GM18498 (cell line): ENCODE data around the gene RNF214.
"Not testable (repeated sequence)": the region's sequence is repeated elsewhere in the genome, so short reads cannot be mapped to it uniquely, and the experiment has no call there.

Experiments used
- ATAC-seq: cut with Tn5 transposase; IDR thresholded peaks from one replicate; pipeline ENCODE4 v1.9.1; 2021; ENCODE audit warnings: mild to moderate bottlenecking, moderate library complexity; ENCODE audit not compliant: unreplicated experiment

RNF214 gene

DNA sequence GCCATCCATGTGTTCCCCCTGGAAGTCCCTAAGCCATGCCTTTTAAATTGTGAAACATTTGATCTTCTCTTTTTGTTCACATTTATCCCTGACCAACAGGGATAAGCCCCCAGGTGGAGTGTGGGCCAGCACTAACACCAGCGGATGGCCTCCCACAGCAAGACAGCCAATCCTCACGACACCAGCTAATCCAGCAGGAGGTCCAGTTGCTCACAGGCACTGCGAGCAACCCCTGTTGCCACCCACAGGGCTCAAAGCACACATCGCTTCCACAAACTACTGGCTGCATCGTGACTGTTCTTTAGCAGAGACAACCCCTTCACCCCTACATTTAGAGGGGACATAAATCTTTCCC lies 2.6 kb upstream of the RNF214 start:
- no peak for ATAC-seq

DNA sequence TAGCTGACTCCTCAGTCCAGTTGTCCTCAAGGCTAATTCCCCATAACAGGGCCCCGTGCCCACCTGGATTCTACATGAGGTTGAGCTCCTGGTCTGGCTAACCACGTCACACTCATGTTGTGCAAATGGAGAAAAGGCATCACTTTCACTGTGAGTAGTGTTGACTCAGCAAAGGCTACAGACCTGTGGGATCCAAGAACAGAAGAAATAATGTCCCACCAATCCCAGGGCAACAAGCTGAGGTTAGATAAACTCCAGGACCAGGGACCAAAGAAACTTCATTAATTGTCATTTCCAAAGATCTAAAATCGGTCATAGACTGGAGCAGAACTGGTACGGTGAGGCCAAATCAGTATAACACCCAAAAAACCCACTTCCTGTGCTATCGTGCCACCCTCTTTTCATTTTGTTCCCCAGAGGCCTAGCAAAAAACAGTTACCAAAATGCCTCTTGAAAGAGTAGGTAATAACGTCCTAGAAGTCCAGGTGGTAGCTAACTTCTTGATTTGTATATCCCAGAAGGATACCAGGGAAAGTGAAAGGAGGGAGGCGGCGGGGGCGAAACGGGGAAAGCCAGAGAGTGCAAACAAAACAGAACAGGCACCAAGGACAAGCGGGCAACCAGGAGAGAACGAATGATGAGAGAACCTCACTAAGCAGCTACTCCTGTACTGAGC lies 2.0 kb upstream of the RNF214 start:
- ATAC-seq = peak; percentile 29

DNA sequence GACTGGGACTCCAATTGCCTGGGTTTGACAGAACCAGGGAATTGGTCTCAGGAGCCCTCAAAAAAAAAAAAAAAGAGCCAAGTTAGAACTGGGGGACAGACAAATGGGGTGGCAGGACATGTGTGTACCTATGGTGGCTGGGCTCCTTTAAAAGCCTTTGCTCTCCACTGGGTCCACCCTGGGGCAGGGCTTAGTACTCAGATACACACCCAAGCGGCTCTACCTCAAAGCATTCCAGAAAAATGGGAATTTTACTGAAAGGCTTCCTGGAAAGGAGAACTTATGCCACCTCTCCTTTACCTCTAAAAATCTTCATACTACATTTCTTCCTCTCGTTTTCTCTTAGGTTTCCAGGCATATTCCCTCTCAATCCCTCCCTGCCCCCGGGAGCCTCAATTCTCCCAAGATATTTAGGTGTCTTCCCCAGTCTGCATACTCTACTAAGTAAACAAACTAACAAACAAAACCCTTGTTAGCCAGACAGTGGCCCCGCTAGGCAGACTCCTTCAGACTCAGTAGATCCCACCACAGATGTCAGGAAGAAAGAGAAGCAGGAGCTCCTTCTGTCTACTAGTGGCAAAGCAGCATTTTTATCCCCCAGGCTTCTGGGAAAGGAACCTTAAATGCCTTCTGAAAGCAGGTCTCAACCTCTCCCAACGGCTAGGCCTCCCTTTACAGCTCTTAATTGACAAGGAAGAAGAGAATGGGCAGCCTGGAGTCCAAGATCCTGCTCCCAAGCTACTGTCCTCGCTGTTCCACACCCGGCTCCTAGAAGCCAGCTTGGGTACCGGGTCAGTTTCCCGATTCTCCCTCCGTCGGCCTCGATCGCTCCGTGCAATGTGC lies 1.3 kb upstream of the RNF214 start:
- no peak for ATAC-seq

DNA sequence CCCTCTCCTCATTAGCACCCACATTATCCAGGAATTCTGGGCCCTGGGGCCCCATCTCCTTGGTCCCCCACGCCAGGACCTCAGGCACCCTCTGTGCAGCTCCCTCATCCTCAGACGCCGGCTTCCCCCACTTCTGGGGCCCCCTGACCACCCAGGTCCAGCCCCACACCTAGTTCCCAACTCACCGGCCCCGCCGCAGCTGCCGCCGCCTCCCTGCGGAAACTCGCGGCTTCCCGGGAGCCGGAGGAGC lies 704 bp upstream of the RNF214 start, which contains the start of gene PCSK7:
Gene PCSK7, minus strand, starts transcription at position 232 of the 250 bp plus-strand sequence. CDS start 2,229 bp downstream, outside the sequence.
- ATAC-seq = no peak

DNA sequence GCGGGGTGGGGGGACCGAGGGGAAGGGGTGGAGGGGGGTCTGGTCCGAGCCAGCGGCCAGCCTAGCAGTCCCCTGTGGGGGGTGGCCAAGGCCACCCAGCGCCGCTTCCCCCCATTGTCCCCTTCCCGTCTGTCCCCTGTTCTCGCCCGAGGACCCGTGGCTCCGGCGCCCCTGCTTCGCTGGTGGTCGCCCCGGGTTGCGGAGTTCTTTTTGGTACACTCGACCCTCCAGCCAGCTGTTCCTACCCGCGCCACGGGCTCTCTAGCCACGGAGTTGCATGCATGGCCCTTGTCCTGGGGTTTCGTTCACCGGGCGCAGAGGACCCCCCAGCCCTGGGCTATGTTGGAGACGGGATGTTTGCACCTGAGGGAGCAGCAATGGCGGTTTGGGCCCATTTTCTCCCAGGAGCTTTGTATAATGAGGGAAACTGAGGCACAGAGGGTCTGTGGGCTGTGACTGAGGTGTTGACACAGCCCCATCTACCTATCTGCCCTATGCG lies 489 bp downstream of the RNF214 start:
- no peak for ATAC-seq

DNA sequence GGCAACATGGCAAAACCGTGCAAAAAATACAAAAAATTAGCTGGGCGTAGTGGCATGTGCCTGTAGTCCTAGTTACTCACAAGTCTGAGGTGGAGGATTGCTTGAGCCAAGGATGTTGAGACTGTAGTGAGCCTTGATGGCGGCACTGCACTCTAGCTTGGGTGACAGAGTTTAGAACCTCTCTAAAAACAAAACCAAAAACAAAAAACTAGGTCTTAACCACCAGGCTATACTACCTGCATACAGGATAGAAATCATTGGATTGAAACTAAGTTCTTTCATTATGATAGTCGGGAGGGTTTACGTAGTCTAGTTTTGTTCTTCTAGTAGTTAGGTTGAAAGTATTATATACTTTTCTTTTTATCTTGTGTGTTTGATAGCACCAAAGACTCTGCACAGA lies 5.8 kb downstream of the RNF214 start:
- ATAC-seq = no peak

DNA sequence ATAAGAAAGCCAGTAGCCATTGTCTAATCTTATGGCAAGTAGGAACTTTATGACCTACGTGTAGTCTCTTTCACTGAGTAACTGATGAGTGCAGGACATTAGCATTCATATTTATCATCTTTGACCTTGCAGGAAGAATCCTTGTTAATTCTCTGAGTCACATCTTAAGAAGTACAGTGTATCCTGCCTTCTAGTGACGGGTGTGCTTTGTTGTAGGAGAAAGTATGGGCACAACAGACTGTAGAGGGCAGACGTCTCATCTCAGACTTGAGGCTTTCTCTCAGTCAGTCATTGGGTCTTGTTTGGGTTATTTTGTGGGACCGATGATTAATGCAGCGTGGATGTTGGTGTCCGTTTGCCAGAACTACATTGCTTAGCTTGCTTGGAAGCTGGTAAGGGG lies 6.8 kb downstream of the RNF214 start:
- ATAC-seq = no peak

DNA sequence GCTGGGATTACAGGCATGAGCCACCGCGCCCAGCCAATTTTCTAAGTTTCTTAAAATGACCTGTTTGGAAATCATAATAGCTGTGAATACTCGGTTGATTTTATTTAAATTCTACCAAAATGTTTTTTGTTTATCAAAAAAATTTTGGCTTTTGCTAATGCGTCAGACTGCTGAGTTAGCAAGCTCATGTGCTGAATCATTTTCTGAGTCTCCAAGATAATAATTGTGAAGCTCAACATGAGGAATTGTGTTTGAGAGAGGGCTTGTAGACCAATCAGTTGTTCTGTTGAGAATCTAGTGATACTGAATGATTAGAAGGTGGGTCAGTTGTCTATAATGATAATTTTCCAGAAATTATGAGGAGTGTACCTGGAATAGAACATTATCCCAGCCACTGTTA lies 15.9 kb downstream of the RNF214 start:
- no peak for ATAC-seq

DNA sequence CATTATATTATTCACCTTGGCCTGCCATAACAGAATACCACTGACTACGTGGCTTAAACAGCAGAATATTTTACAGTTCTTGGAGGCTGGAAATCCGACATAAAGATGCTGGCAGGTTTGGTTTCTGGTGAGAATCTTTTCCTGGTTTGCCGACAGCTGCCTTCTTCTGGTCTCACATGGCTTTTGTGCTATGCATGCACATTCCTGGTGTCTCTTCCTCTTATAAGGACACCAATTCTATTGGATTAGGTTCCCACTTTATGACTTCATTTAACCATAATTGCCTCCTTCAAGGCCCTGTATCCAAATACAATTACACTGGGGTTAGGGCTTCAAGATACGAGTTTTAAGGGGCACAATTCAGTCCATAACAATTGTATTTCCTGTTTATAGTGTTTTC lies 17.1 kb downstream of the RNF214 start:
- ATAC-seq = no peak

DNA sequence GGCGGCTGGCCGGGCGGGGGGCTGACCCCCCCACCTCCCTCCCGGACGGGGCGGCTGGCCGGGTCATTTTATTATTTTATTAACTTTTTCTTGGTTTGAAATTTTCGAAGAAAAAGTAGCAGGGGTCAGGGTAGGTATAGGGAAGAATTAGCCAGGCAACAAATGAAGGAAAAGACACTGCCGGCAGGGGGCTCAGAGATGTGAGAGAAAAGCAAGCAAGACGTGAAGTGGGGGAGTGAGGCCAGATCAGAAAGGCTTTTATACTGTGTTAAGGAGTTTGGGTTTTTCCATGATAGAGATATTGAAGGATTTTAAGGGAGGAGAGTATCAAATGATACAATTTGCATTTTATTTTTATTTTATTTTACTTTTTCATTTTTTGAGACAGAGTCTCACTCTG lies 19.0 kb downstream of the RNF214 start:
- ATAC-seq = no peak

DNA sequence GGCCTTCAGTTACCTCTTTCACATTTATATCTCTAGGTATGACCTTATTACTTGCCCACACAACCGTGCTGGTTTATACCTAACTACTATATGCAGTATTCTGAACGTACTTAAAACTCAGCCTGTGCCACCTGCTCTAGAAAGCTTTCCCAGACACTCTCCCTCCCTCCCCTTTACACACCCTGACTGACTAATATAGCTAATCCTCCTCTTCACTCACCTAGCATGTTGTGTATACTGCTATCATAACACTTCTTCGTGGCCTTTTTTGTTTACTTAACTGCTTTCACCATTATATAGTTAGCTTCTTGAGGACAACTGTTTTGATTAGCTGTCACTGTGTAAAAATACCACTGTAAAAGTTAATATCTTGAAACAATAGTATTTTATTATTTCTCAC lies 23.5 kb downstream of the RNF214 start:
- ATAC-seq = no peak

DNA sequence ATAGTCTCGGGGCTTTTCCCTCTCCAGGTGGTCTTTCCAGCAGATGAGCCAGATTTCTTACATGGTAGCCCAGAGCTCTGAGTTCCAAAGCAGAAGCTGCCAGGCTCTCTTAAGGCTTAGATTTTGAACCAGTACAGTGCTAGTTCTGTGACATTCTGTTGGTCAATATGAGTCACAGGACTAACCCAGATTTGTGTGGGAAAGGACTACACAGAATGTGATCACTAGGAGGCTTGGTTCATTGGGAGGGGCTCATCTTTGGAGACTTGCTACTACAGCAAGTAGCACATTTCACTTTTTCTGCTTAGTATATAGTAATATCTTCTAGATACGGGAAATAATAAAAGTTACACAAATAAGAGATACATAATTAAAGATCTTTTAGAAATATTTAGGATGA lies 24.1 kb downstream of the RNF214 start:
- ATAC-seq = no peak

DNA sequence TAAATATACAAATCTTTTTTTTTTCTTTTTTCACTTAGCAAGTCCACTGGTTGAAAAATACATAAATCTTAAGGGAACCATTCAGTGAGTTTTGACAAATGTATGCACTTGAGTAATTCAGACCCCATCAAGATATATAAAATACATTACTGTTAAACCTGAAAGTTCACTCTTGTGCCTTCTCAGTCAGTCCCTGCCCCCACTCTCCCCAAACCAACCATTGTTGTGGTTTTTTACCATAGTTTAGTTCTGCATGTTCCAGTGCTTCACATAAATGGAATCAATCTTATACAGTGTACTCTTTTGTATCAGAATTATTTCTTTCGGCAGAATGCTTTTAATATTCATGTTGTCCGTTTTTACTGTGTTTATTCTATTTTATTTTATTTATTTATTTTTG lies 26.1 kb downstream of the RNF214 start:
- no peak for ATAC-seq

DNA sequence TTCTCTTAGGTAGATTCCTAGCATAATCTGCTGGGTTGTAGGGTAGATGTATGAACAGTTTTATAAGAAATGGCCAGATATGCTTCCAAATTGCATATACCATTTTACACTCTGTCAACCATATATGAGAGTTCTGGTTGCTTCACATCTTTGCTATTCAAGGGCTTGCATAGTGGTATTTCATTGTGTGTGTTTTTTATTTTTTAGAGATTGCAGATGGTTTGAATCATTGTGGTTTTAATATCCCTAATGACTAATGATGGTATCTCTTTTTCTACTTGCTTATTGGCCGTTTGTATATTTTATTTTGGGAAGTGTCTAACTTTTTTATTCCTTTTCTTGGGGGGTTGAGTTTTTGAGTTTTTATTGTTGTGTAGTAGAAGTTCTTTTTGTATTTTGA lies 26.9 kb downstream of the RNF214 start:
- no peak for ATAC-seq

DNA sequence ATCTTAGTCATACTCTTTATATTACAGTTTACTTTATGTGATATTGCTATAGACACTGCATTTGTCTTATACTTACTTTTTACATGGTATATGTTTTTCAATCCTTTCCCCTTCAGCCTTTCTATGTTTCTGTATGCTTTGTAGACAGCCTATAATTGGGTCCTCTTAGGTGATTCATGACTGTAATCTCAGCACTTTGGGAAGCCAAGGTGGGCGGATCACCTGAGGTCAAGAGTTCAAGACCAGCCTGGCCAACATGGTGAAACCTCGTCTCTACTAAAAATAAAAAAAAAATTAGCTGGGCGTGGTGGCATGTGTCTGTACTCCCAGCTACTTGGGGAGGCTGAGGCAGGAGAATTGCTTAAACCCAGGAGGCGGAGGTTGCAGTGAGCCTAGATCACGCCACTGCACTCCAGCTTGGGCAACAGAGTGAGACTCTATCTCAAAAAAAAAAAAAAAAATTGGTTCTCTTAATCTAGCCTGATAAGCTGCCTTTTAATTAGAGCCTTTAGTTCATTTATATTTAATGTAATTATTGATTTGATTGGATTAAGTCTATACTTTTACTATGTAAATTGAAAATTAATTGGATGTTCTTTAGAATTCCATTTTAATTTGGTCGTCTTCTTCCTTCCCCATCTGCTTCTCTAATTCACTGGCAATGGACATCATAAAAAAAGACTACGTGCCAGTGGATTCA lies 32.3 kb downstream of the RNF214 start:
- not testable (repeated sequence) for ATAC-seq

DNA sequence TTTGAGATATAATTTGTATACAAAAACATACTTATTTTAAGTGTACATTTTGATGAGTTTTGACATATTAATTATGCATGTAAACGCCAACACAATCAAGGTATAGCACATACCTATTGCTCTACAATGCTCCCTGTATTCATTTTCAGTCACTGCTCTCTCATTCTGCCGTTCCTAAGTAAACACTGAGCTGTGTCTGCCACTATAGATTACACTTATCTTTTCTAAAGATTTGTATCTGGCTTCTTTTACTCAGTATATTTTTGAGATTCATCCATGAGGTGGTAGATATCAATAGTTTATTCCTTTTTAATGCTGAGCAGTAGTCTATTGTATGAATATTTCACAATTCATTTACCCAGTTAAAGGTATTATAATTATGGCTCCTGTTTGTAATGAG lies 33.3 kb downstream of the RNF214 start:
- ATAC-seq = no peak

DNA sequence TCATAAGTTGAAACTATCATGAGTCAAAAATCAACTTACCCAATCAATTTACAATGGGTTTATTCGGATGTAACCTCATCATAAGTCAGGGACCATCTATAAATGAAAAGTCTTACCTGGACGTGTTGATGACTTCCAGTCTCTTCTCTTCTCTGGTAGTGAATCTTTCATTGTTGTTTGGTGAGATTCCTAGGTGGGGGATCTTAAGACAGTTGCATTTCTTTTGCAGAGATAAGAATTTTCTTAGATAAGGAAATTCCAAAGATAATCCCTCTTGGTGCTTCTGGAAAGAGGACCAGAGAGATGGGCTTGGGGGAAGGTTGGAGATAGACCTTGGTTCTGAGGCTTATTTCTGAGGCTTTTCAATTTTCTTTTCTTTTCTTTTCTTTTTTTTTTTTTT lies 37.4 kb downstream of the RNF214 start:
- no peak for ATAC-seq

DNA sequence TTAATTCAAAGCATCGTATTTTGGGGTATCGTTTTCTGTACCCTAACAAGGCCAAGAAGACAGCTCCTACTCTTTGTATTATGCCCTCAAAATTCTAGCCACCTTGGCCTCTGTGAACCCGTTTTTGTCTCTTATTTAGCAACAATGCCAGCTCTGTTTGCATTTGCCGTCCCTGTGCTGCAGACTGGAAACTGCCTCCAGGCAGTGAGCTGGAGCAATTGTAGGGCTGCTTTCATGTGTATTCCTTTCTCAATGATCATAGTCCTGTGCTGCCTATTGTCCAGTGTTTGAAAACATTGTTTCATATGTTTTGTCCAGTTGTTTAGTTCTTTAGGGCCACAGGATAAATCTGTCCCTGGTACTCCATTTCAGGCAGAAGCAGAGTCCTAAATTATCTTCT lies 38.7 kb downstream of the RNF214 start:
- ATAC-seq = no peak

DNA sequence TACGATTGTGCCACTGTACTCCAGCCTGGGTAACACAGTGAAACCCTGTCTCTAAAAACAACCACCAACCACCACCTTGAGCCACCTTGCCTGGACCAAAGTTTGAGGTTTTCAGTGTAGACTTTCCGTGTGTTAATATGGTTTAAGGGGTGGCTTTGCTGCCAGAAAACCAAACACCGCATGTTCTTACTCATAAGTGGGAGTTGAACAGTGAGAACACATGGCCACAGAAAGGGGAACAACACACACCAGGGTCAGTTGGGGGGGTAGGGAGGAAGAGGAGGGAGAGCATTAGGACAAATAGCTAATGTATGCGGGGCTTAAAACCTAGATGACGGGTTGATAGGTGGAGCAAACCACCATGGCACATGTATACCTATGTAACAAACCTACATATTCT lies 39.7 kb downstream of the RNF214 start:
- not testable (repeated sequence) for ATAC-seq

DNA sequence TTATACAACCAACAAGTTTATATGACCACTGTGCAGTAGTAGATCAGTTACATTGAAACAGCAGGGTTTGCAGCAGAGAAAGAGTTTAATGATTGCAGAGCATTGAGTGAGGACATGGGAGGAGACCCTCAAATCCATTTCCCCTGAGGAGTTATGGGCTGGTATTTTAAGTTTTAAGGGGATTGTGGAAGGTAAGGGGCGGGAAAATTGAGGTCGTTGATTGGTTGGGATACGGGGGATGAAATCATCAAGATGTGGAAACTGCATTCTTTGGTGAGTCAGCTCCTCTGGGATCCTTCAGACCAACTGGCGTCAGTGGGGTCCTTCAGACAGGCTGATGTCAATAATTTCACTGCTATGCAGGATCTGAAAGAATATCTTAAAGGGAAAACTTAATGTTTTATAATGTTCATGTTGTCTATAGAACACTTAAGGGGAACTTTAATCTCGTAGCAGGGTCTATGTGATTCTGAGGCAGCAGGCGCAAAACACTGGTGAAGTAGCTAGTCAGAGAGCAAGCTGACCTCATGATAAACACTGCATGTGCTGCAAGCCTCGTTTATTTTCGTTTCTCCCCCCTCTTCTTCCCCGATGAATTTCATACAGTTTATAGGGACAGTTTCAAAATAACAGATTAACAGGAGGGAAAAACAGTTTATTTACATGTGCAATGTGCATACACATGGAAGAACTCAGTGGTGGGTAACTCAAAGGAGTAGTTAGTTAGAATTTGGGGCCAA lies 41.2 kb downstream of the RNF214 start:
- ATAC-seq = no peak

DNA sequence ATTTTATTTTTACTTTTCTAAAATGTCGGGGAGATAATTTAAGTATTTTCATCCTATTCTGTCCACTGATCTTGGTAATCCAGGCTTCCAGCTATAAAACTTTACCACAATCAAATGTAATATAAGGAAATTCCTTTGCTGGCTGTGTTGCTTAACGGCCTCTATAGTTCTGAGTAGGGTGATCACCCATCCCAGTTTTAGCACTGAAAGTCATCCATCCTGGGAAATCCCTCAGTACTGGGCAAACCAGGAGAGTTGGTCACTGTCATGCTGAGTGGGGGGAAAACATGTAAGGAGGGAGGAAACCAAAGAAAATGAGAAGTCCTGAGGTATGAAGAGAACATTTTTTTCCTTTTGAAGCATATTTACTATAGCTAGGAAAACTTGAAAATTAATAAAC lies 45.9 kb downstream of the RNF214 start:
- ATAC-seq = no peak
